Measurements from ENCODE around the gene PRSS21.

PRSS21 gene

GRCh38 chr16:2779978-2780898, 36.8 kb upstream of the PRSS21 start:
- no peak for DNase-seq

- DNase-seq, result no peak
Observed at GRCh38 chr16:2782583-2783351, 34.3 kb upstream of the PRSS21 start.

- no peak for DNase-seq
Observed at GRCh38 chr16:2783581-2784357, 33.3 kb upstream of the PRSS21 start.

GRCh38 chr16:2784358-2785100, 32.5 kb upstream of the PRSS21 start:
- DNase-seq, result no peak

GRCh38 chr16:2785101-2785991, 31.7 kb upstream of the PRSS21 start:
- DNase-seq, result no peak

- DNase-seq, result no peak
Observed at GRCh38 chr16:2786061-2786825, 30.8 kb upstream of the PRSS21 start.

GRCh38 chr16:2786826-2787151, 30.2 kb upstream of the PRSS21 start:
- DNase-seq, result no peak

- no peak for DNase-seq
Observed at GRCh38 chr16:2787406-2787805, 29.6 kb upstream of the PRSS21 start, which contains the start of gene PRSS33. TSS of gene PRSS33 (minus strand) at chr16:2787560. CDS start at chr16:2786547, 1,013 bp downstream.

- no peak for DNase-seq
Observed at GRCh38 chr16:2787961-2788360, 29.1 kb upstream of the PRSS21 start.

GRCh38 chr16:2790631-2791030, 26.4 kb upstream of the PRSS21 start:
- no peak for DNase-seq

- DNase-seq, result no peak
Observed at GRCh38 chr16:2791174-2791573, 25.9 kb upstream of the PRSS21 start.

GRCh38 chr16:2792940-2793339, 24.1 kb upstream of the PRSS21 start:
- DNase-seq, result no peak

- no peak for DNase-seq
Observed at GRCh38 chr16:2795395-2796143, 21.5 kb upstream of the PRSS21 start.

- no peak for DNase-seq
Observed at GRCh38 chr16:2798723-2799204, 18.3 kb upstream of the PRSS21 start.

- DNase-seq, result no peak
Observed at GRCh38 chr16:2799205-2799858, 17.7 kb upstream of the PRSS21 start.

GRCh38 chr16:2799859-2800226, 17.2 kb upstream of the PRSS21 start:
- DNase-seq, result no peak

GRCh38 chr16:2803545-2804195, 13.4 kb upstream of the PRSS21 start:
- DNase-seq, result no peak

GRCh38 chr16:2804728-2805127, 12.3 kb upstream of the PRSS21 start:
- DNase-seq, result no peak

- no peak for DNase-seq
Observed at GRCh38 chr16:2806286-2806685, 10.8 kb upstream of the PRSS21 start.

All from NK-92 treated with Interleukin-12 subunit alpha and Interleukin-12 subunit beta, amount 100 ng/mL, for 24 hours (cell line).